Transverse colon (tissue), 4 donors: ENCODE measurements around the gene FAM120B. TPM values are rescaled to one million over a fixed set of nuclear protein-coding genes. Genes with fewer than 3 reads are reported as not detected.

Experiments used
- DNase-seq: peaks from one replicate; pipeline ENCODE4 v3.0.0-alpha.2; 2019
- H3K27ac ChIP-seq, 4 donors: fragments of 200-600 bp; sonication (generic); 2 replicates each; pipeline ENCODE4 v1.5.1; 2016 to 2018; ENCODE audit warnings: inconsistent platforms in 4 of 4
- H3K27me3 ChIP-seq: fragments of 200-600 bp; sonication (generic); 2 replicates; pipeline ENCODE4 v1.5.1; 2017; ENCODE audit warnings: inconsistent platforms
- H3K36me3 ChIP-seq, 4 donors: fragments of 200-600 bp; sonication (generic); 2 replicates each; pipeline ENCODE4 v1.5.1; 2017 to 2019; ENCODE audit warnings: inconsistent platforms in 4 of 4
- H3K4me1 ChIP-seq, 4 donors: fragments of 200-600 bp; sonication (generic); 2 replicates each; pipeline ENCODE4 v1.5.1; 2017 to 2020; ENCODE audit warnings: inconsistent platforms in 4 of 4
- H3K4me3 ChIP-seq, 4 donors: fragments of 200-600 bp; sonication (generic); 1 replicate in 1 of 4; 2 replicates in 3 of 4; pipeline versions ENCODE4 v1.5.1 to v1.6.1; 2017 to 2019; ENCODE audit warnings: inconsistent platforms in 4 of 4
- H3K9me3 ChIP-seq, 2 donors: fragments of 200-600 bp; sonication (generic); 2 replicates each; pipeline ENCODE4 v1.5.1; 2017 to 2019; ENCODE audit warnings: inconsistent platforms in 2 of 2
- EP300 ChIP-seq: sonication (generic); formaldehyde crosslinking; IDR thresholded peaks from one replicate; pipeline ENCODE4 v1.6.1; 2017; ENCODE audit warnings: antibody characterized with exemption, low read depth
- POLR2A ChIP-seq: fragments of 450-650 bp; IDR thresholded peaks from one replicate; pipeline ENCODE4 v1.6.1; 2016; ENCODE audit warnings: antibody characterized with exemption, mild to moderate bottlenecking, moderate library complexity
- POLR2AphosphoS5 ChIP-seq, 3 donors: sonication (generic); formaldehyde crosslinking; IDR thresholded peaks; one replicate each; pipeline ENCODE4 v1.6.1; 2016; ENCODE audit warnings: antibody characterized with exemption in 3 of 3
- WGBS, 2 donors: methylation state at CpG; one replicate each; pipeline ENCODE4 v1.1.5; 2018; ENCODE audit warnings: low coverage in 1 of 2; 5-methylcytosine and 5-hydroxymethylcytosine counted together
- in situ Hi-C, 4 donors: fragments of 200-750 bp; cut with MboI; loops; one replicate each; pipeline versions ENCODE4 v1.15.0 to v1.15.1; 2017; ENCODE audit warnings: low sequenced_read_pairs in 3 of 4, low pct_ligation_motif_present in 1 of 4, low pct_unique_long_range_greater_than_20kb in 1 of 4
- intact Hi-C: fragments of 100-400 bp; cut with DNase I; formaldehyde crosslinking; loops from one replicate; pipeline ENCODE4 v1.15.1; 2023; ENCODE audit warnings: low total_unique reads
- total RNA-seq, 4 donors: library from RNA; depleted of rRNA; stranded (reverse); fragments of >200 nt; gene quantifications; one replicate each; pipeline ENCODE4 v1.1.0, GENCODE V29; 2016
- TF ChIP-seq, protein P1 (sequence below), 5 experiments: fragments of 200-600 bp in 3 of 5; fragments of 450-650 bp in 2 of 5; sonication (generic) in 3 of 5; IDR thresholded peaks; 1 replicate in 2 of 5; 2 replicates in 3 of 5; pipeline ENCODE4 v1.5.1; 2016 to 2017; ENCODE audit warnings: antibody characterized with exemption in 5 of 5, inconsistent platforms in 3 of 5, mild to moderate bottlenecking in 2 of 5, moderate library complexity in 1 of 5

Gene FAM120B
- total RNA-seq, 4 donors from 2014 or later: 24.7 to 35.9 (median 26.7) TPM

DNA sequence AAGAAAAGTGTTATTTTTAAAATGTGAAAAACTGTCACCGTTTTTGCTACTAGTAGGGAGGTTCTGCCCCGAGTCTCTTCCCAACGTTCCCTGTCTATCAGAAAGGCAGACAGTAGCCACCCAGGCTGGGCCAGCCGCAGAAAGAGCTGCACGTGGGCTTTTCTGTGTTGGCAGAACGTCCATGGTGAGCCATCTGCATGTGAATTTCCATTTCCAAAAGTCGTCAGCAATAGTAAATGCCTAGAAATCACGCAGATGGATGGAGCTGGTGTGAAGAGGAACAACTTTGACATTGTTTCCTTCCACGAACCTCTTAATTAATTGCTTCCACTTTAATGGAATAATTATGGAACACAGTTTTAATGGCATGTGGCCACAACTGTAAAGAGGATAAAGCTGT is 97.5 kb downstream of the FAM120B start:
- Histone ChIP-seq H3K36me3 (peaks cover 0 to 21% (median 5%) of the 10 kb centered on the region in 4 donors), H3K27ac (no peak overlapping the region), H3K27me3 (no peaks in the 10 kb centered on the region), H3K9me3 (no peaks in the 10 kb centered on the region), H3K4me1 (no peaks in the 10 kb centered on the region), H3K4me3 (no peak overlapping the region)
- DNase-seq: no peak
- no peak for TF ChIP-seq POLR2A
- TF ChIP-seq EP300: no peak
- TF ChIP-seq POLR2AphosphoS5 (IDR thresholded peaks at IDR 0.05): no peak
- TF ChIP-seq, protein P1, sequence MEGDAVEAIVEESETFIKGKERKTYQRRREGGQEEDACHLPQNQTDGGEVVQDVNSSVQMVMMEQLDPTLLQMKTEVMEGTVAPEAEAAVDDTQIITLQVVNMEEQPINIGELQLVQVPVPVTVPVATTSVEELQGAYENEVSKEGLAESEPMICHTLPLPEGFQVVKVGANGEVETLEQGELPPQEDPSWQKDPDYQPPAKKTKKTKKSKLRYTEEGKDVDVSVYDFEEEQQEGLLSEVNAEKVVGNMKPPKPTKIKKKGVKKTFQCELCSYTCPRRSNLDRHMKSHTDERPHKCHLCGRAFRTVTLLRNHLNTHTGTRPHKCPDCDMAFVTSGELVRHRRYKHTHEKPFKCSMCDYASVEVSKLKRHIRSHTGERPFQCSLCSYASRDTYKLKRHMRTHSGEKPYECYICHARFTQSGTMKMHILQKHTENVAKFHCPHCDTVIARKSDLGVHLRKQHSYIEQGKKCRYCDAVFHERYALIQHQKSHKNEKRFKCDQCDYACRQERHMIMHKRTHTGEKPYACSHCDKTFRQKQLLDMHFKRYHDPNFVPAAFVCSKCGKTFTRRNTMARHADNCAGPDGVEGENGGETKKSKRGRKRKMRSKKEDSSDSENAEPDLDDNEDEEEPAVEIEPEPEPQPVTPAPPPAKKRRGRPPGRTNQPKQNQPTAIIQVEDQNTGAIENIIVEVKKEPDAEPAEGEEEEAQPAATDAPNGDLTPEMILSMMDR (IDR thresholded peaks at IDR 0.05): no peak
- in situ Hi-C loops: no loop called here
- intact Hi-C loops: no loop called here
- 68 to 85% methylated on average over 6 to 9 of the region's 9 CpGs for WGBS, 2 donors

DNA sequence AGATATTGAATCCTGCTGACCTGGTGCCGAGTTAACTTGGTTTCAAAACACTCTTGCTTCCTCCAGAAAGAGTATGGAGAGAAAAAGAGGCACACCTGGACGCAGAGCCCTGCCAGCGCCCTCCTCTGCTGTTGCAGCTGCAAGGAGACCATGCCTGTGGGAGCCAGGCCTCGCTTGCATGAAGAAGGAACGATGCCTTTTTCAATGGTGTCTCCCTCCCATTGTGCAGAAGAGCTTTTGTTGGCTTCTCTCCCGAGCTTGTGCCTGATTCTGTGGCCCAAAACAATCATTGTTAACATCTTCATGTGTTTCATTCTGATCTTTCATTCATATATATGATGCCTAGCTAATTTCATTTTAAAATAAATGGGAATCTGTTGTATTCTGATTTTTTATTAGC is 98.1 kb downstream of the FAM120B start:
- H3K27me3 ChIP-seq: no peaks in the 10 kb centered on the region
- H3K9me3 ChIP-seq: no peaks in the 10 kb centered on the region
- intact Hi-C loops (no loop called here), in situ Hi-C loops (no loop called here)
- WGBS, 2 donors: 90 to 94% methylated on average over 3 to 6 of the region's 6 CpGs
- H3K4me3 ChIP-seq: no peak overlapping the region
- no peak for DNase-seq
- H3K36me3 ChIP-seq: peaks cover 0 to 21% (median 5%) of the 10 kb centered on the region in 4 donors
- no peak overlapping the region for H3K27ac ChIP-seq
- TF ChIP-seq POLR2A: no peak
- no peak for TF ChIP-seq POLR2AphosphoS5 (IDR thresholded peaks at IDR 0.05)
- TF ChIP-seq EP300: no peak
- TF ChIP-seq, protein P1 (IDR thresholded peaks at IDR 0.05): no peak
- H3K4me1 ChIP-seq: no peaks in the 10 kb centered on the region

DNA sequence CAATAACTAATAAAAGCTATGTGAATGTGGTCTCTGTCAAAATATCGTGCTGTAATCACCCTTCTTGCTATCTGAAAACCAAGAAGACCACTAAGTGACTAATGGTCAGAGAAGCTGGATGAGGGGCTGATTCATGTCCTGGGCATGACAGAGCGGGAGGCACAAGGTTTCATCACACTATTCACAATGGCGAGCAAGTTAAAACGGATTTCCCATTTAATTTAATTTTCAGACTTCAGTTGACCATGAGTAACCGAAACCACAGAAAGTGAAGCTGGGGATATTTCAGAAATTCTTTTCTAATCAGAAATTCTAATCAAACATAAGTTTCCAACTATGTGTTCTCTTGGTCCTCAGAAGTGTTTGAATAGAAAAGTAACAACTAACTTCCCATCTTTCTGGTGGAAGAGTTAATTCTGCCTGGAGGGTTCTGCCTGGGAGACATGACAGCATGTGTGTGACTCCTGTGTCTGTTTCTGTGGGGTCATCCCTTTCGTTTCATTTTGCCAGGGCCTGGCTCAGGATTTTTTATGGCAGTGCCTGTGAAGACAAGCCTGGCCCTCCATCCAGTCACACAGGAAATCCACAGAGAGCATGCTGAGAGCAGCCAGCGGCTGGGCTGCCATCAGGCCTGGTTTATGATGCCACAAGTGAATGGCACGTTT is 98.9 kb downstream of the FAM120B start:
- intact Hi-C loops: no loop called here
- no peaks in the 10 kb centered on the region for H3K4me1 ChIP-seq
- no peaks in the 10 kb centered on the region for H3K9me3 ChIP-seq
- peaks cover 0 to 21% (median 5%) of the 10 kb centered on the region in 4 donors for H3K36me3 ChIP-seq
- H3K27ac ChIP-seq: no peak overlapping the region
- no peaks in the 10 kb centered on the region for H3K27me3 ChIP-seq
- in situ Hi-C loops: no loop called here
- no peak overlapping the region for H3K4me3 ChIP-seq
- no peak for DNase-seq
- WGBS, 2 donors: 76 to 93% methylated on average over 6 to 8 of the region's 8 CpGs
- TF ChIP-seq EP300 (no peak), POLR2A (no peak), POLR2AphosphoS5 (IDR thresholded peaks at IDR 0.05) (no peak)
- TF ChIP-seq, protein P1 (IDR thresholded peaks at IDR 0.05): no peak

DNA sequence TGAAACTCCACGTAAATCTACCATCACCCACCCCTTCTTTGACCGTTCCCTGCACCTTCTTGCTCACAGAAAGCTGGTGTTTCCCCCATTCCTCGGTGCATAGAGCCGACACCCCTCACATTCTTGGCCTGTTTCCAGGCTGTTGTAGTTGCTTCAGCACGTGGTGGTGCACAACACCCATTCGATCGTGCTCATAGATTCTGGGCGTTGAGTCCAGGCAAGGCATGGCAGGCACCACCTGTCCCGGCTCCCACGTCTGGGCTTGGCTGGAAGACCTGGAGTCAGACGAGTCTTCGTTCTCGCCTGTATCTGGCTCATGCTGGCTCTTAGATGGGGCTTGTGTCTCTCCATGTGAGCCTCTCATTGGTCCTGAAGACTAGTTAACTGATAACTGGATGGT is 100.6 kb downstream of the FAM120B start:
- WGBS, 2 donors: 80 to 92% methylated on average over 4 to 12 of the region's 13 CpGs
- Histone ChIP-seq H3K4me3 (no peak overlapping the region), H3K4me1 (no peaks in the 10 kb centered on the region), H3K27me3 (no peaks in the 10 kb centered on the region), H3K27ac (no peak overlapping the region), H3K36me3 (peaks cover 0 to 21% (median 5%) of the 10 kb centered on the region in 4 donors), H3K9me3 (no peaks in the 10 kb centered on the region)
- DNase-seq: no peak
- TF ChIP-seq, protein P1 (IDR thresholded peaks at IDR 0.05): no peak
- TF ChIP-seq POLR2AphosphoS5 (IDR thresholded peaks at IDR 0.05) (no peak), EP300 (no peak), POLR2A (no peak)
- in situ Hi-C loops (no loop called here), intact Hi-C loops (no loop called here)
